Jurkat, Clone E6-1 (cell line): ENCODE measurements around the gene PDLIM1.

Experiments
- DNase-seq: peaks from one replicate; pipeline ENCODE4 v3.0.0-alpha.2; 2011; ENCODE audit warnings: low read depth, low spot score
- H3K4me3 ChIP-seq: 2 replicates; pipeline ENCODE4 v1.5.1; 2011; ENCODE audit warnings: mild to moderate bottlenecking, low read length, control low read depth, moderate library complexity

PDLIM1 gene

GRCh38 chr10:95273393-95274312 lies 17.1 kb downstream of the PDLIM1 start:
- no peak overlapping the region for H3K4me3 ChIP-seq
- no peak for DNase-seq

DNA sequence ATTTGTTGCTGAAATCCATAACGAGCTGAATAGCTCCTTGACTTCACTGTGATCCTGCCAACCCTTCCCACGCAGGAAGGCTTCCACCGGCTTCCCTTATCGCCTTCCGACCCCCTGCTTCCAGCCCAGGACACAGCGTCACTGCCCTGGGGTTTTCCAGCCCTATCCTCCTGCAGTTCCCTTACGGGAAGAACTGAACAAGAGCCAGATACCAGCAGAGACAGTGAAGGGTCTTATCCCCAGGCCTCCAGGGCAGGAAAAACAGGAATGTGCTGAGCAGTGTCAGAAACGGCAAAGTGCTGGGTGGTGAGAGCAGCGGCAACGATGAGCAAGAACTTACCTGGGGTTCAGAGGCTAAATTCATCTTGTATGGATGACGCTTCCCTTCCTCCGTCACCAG lies 22.4 kb downstream of the PDLIM1 start:
- DNase-seq, result no peak
- no peak overlapping the region for H3K4me3 ChIP-seq

- H3K4me3 ChIP-seq, result no peak overlapping the region
Measured at GRCh38 chr10:95267251-95267650, 23.6 kb downstream of the PDLIM1 start.

GRCh38 chr10:95266674-95267095 lies 24.1 kb downstream of the PDLIM1 start:
- DNase-seq, result no peak
- H3K4me3 ChIP-seq, result no peak overlapping the region

More at GRCh38 chr10:95267251-95267650, 23.6 kb downstream of the PDLIM1 start:
- no peak for DNase-seq

- DNase-seq, result no peak
- H3K4me3 ChIP-seq, result no peak overlapping the region
Measured at GRCh38 chr10:95265572-95265971, 25.2 kb downstream of the PDLIM1 start.

DNA sequence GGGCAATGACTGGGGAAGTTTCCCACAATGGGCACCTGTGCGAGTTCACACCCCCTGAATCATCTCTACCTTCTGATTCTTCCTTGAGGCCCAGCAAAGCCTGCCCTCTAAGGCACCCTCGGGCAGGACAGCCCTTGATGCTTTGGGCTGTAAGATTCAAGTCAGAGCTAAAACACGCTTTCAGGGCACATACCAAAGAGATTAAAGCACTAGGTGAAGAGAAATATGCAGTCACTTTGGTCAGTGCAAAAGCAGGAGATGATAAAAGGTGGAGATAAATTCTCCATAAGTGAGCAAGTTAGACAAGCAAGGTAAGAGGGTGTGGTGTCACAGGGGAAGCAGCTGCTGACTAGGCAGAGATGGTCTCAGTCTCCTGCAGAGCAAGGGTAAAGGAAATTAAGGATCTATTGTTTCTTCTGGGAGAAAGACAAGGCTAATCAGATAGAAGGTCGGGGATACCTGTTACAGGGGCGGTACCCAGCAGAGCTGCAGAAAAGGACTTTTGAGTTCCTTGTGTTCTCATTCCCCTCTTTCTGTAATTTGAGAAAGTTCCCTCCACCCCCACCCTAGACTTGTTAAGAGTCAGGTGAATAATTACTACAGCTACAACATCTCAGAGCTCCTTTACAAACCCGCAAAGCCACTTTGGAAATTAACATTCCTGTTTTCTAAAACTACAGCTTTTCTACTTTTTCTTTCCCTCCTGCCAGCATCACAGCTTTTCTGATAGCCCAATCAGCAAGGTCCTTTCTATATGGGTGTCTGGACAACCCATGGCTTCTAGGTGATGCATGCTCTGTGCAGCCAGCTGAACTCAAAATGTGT lies 26.4 kb downstream of the PDLIM1 start:
- DNase-seq, result no peak
- H3K4me3 ChIP-seq, result no peak overlapping the region

- no peak for DNase-seq
- no peak overlapping the region for H3K4me3 ChIP-seq
Measured at GRCh38 chr10:95263864-95264226, 27.0 kb downstream of the PDLIM1 start.

- no peak overlapping the region for H3K4me3 ChIP-seq
- no peak for DNase-seq
Measured at GRCh38 chr10:95262763-95263518, 27.9 kb downstream of the PDLIM1 start.

- no peak for DNase-seq
Measured at GRCh38 chr10:95261926-95262325, 28.9 kb downstream of the PDLIM1 start.

DNA sequence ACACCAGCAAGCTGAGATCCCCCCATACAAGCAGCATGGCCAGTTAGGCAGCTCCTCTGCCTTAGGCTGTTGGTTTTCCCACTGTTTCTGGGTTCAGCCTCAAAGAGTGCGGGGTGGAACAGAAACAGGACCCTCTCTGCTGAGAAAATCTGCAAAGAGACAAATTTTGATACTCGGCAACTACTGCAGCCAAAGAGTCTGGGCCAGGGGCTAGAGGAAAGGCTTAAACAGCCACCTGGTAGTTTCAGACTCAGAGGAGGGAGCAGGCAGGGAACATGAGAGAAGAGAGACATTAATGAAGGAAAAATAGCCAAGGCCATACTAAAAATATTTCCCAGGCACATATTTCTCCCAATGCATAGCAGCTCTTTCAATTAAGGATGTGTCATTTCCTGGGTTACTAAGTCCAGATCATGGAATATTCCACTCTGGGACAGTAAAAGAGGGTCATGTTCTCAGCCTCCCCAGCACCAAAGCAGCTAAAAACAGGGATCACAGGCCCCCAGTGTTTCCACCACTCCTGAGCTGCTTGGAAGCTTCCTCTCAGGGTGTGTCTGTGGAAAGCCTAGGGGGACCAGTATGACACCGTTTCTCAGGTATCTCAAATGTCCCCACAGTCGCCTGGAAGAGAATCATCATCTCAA lies 29.8 kb downstream of the PDLIM1 start:
- DNase-seq, result no peak
- H3K4me3 ChIP-seq, result no peak overlapping the region

More at GRCh38 chr10:95261926-95262325, 28.9 kb downstream of the PDLIM1 start:
- no peak overlapping the region for H3K4me3 ChIP-seq

- no peak overlapping the region for H3K4me3 ChIP-seq
- DNase-seq, result no peak
Measured at GRCh38 chr10:95260397-95260881, 30.4 kb downstream of the PDLIM1 start.

DNA sequence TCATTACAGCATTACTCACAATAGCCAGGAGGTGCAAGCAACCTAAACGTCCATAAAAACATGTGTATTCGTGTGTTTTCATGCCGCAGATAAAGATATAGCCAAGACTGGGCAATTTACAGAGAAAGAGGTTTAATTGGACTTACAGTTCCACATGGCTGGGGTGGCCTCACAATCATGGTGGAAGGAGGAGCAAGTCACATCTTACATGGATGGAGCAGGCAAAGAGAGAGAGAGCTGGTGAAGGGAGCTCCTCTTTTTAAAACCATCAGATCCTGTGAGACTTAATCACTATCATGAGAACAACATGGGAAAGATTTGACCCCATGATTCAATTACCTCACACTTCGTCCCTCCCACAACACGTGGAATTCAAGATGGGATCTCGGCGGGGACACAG lies 33.0 kb downstream of the PDLIM1 start:
- no peak overlapping the region for H3K4me3 ChIP-seq
- no peak for DNase-seq

- H3K4me3 ChIP-seq, result no peak overlapping the region
- no peak for DNase-seq
Measured at GRCh38 chr10:95256268-95256667, 34.5 kb downstream of the PDLIM1 start.

GRCh38 chr10:95254629-95255028 lies 36.2 kb downstream of the PDLIM1 start:
- DNase-seq, result no peak
- no peak overlapping the region for H3K4me3 ChIP-seq

- H3K4me3 ChIP-seq, result no peak overlapping the region
- no peak for DNase-seq
Measured at GRCh38 chr10:95253686-95254085, 37.1 kb downstream of the PDLIM1 start.

- no peak for DNase-seq
- H3K4me3 ChIP-seq, result no peak overlapping the region
Measured at GRCh38 chr10:95253007-95253406, 37.8 kb downstream of the PDLIM1 start.

- H3K4me3 ChIP-seq, result no peak overlapping the region
- no peak for DNase-seq
Measured at GRCh38 chr10:95250856-95251255, 39.9 kb downstream of the PDLIM1 start.

- no peak for DNase-seq
- H3K4me3 ChIP-seq, result no peak overlapping the region
Measured at GRCh38 chr10:95249467-95249866, 41.3 kb downstream of the PDLIM1 start.

- no peak overlapping the region for H3K4me3 ChIP-seq
- no peak for DNase-seq
Measured at GRCh38 chr10:95248989-95249388, 41.8 kb downstream of the PDLIM1 start.
